Measurements from ENCODE around the gene TIAM2. TPM values are rescaled to one million over a fixed set of nuclear protein-coding genes. Genes with fewer than 3 reads are reported as not detected.

Gene TIAM2
- total RNA-seq, 2 experiments from 2014 or later: 4.4 to 5.3 TPM

DNA sequence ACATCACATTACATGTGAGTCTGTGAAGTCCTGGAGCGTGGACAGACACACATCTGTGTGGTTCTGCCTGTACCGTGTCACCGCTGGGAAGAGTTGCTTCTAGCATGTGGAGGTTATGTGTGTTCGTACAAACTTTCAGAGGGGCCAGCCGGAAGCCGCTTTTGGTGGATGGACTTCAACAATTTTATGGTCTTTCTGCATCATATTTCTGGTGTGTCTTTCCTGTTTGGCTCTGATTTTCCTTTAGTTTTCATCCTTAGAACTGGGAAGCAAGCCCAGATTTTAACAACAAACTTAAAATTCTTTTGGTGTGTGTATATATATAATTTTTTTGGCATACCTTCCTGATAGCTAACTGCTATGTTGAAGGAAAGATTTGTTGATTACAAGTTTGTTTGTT is 71.2 kb downstream of the TIAM2 start:
- no peak for ATAC-seq (ENCODE audit: poor library complexity)
- Mint-ChIP-seq H3K4me1 (ENCODE audit: low read depth) (no peaks in the 10 kb centered on the region), H3K9me3 (no peaks in the 10 kb centered on the region), H3K36me3 (ENCODE audit: low read depth) (no peaks in the 10 kb centered on the region), H3K27ac (no peak overlapping the region), H3K4me3 (no peak overlapping the region), H3K27me3 (no peaks in the 10 kb centered on the region)
- intact Hi-C loops (cut with DNase I, micrococcal nuclease): no loop called here
- Histone ChIP-seq H3K4me1 (ENCODE audit: insufficient read depth, low read length) (no peaks in the 10 kb centered on the region), H3K9me3 (ENCODE audit: control insufficient read depth in 1 of 2, insufficient read depth in 1 of 2, low read length in 2 of 2) (no peaks in the 10 kb centered on the region), H3K4me3 (ENCODE audit: low read length) (no peak overlapping the region), H3K36me3 (ENCODE audit: insufficient read depth, low read length) (no peaks in the 10 kb centered on the region), H3K27me3 (ENCODE audit: control insufficient read depth in 1 of 2, insufficient read depth in 2 of 2, low read length in 2 of 2) (no peaks in the 10 kb centered on the region), H3K27ac (ENCODE audit: low read depth in 1 of 2, low read length in 2 of 2) (no peak overlapping the region)
- TF ChIP-seq, protein P1, sequence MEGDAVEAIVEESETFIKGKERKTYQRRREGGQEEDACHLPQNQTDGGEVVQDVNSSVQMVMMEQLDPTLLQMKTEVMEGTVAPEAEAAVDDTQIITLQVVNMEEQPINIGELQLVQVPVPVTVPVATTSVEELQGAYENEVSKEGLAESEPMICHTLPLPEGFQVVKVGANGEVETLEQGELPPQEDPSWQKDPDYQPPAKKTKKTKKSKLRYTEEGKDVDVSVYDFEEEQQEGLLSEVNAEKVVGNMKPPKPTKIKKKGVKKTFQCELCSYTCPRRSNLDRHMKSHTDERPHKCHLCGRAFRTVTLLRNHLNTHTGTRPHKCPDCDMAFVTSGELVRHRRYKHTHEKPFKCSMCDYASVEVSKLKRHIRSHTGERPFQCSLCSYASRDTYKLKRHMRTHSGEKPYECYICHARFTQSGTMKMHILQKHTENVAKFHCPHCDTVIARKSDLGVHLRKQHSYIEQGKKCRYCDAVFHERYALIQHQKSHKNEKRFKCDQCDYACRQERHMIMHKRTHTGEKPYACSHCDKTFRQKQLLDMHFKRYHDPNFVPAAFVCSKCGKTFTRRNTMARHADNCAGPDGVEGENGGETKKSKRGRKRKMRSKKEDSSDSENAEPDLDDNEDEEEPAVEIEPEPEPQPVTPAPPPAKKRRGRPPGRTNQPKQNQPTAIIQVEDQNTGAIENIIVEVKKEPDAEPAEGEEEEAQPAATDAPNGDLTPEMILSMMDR (IDR thresholded peaks at IDR 0.05): no peak
- no peak for DNase-seq
- POLR2A ChIA-PET: no interaction called here
- CTCF ChIA-PET: no interaction called here

DNA sequence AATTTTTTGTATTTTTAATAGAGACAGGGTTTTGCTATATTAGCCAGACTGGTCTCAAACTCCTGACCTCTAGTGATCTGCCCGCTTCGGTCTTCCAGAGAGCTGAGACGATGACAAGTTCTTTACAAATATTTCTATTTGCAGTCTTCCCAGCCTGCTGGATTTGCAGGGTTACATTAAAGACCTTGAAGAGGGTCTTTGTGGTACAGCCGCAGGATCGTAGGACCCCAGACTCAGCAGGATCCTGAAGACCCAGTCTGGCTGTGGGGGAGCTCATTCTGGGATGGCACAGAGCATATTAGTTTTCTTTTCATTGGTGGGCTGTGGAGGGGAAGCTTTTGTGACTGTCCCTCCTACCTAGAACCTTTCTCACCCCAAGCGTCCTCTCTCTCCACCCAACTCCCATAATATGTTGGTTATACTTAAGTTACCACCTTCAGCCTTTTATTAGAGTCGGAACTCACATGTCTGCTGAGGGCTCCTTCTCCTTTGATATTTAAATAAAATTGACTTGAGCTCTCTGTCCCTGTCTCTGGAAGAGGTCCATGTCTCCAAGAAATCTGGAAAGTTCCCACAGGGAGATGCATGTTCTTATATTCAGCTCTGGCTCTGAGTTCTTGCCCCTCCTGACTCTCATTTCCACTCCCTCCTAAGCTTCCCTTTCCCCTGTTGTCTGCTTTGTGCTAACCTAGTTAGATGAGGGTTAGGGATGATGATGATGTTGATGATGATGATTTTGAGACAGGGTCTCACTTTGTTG is 72.0 kb downstream of the TIAM2 start:
- Histone ChIP-seq H3K4me3 (ENCODE audit: low read length) (no peak overlapping the region), H3K36me3 (ENCODE audit: insufficient read depth, low read length) (no peaks in the 10 kb centered on the region), H3K27ac (ENCODE audit: low read depth in 1 of 2, low read length in 2 of 2) (no peak overlapping the region), H3K9me3 (ENCODE audit: control insufficient read depth in 1 of 2, insufficient read depth in 1 of 2, low read length in 2 of 2) (no peaks in the 10 kb centered on the region), H3K27me3 (ENCODE audit: control insufficient read depth in 1 of 2, insufficient read depth in 2 of 2, low read length in 2 of 2) (no peaks in the 10 kb centered on the region), H3K4me1 (ENCODE audit: insufficient read depth, low read length) (no peaks in the 10 kb centered on the region)
- no peaks in the 10 kb centered on the region for H3K27me3 Mint-ChIP-seq
- TF ChIP-seq, protein P1 (IDR thresholded peaks at IDR 0.05): no peak
- no peaks in the 10 kb centered on the region for H3K36me3 Mint-ChIP-seq (ENCODE audit: low read depth)
- no peaks in the 10 kb centered on the region for H3K9me3 Mint-ChIP-seq
- H3K27ac Mint-ChIP-seq: no peak overlapping the region
- POLR2A ChIA-PET: no interaction called here
- ATAC-seq (ENCODE audit: poor library complexity): no peak
- CTCF ChIA-PET: no interaction called here
- intact Hi-C loops (cut with DNase I, micrococcal nuclease): no loop called here
- H3K4me1 Mint-ChIP-seq (ENCODE audit: low read depth): no peaks in the 10 kb centered on the region
- no peak for DNase-seq
- H3K4me3 Mint-ChIP-seq: no peak overlapping the region

DNA sequence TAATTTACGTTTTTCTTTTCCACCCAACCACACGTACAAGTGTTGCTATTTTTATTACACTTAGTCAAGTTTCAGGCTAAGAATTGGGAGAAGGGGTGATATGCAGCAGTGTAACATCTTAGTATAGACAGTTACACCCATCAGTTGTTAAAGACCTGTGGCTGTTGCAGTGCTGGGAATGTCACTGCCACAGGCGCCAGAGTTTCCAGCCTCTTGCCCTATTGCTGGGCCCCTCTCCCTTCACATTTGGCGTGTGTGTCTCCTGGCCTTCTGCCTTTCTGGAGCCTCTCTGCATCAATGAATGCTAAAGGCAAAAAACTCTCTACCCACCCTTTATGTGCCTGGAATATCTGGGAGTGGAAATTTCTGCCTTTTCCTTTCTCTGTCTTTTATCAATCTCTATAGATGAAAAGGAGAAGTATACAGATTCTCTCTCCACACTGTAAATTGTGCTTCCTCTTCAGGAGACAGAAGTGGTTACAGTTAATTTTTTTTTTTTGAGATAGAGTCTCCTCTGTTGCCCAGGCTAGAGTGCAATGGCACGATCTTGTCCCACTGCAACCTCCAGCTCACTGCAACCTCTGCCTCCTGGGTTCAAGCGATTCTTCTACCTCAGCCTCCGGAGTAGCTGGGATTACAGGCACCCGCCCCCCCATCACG is 73.0 kb downstream of the TIAM2 start:
- CTCF ChIA-PET: no interaction called here
- DNase-seq: no peak
- POLR2A ChIA-PET: no interaction called here
- Histone ChIP-seq H3K9me3 (ENCODE audit: control insufficient read depth in 1 of 2, insufficient read depth in 1 of 2, low read length in 2 of 2) (no peaks in the 10 kb centered on the region), H3K4me1 (ENCODE audit: insufficient read depth, low read length) (no peaks in the 10 kb centered on the region), H3K4me3 (ENCODE audit: low read length) (no peak overlapping the region), H3K27ac (ENCODE audit: low read depth in 1 of 2, low read length in 2 of 2) (no peak overlapping the region), H3K36me3 (ENCODE audit: insufficient read depth, low read length) (no peaks in the 10 kb centered on the region), H3K27me3 (ENCODE audit: control insufficient read depth in 1 of 2, insufficient read depth in 2 of 2, low read length in 2 of 2) (no peaks in the 10 kb centered on the region)
- H3K27ac Mint-ChIP-seq: no peak overlapping the region
- no peaks in the 10 kb centered on the region for H3K36me3 Mint-ChIP-seq (ENCODE audit: low read depth)
- no peaks in the 10 kb centered on the region for H3K27me3 Mint-ChIP-seq
- H3K4me3 Mint-ChIP-seq: no peak overlapping the region
- no peaks in the 10 kb centered on the region for H3K4me1 Mint-ChIP-seq (ENCODE audit: low read depth)
- no peak for ATAC-seq (ENCODE audit: poor library complexity)
- H3K9me3 Mint-ChIP-seq: no peaks in the 10 kb centered on the region
- intact Hi-C loops (cut with DNase I, micrococcal nuclease): no loop called here
- TF ChIP-seq, protein P1 (IDR thresholded peaks at IDR 0.05): no peak

Measured in CD4-positive, alpha-beta T cell (primary cell).